ENCODE results near the gene RABEP1.

GRCh38 chr17:5281814-5282641 is at the start of gene RABEP1:
- TF ChIP-seq FOXA1 (IDR thresholded peaks at IDR 0.05) (no peak), NFRKB (IDR thresholded peaks at IDR 0.05) (no peak), FOXK2 (IDR thresholded peaks at IDR 0.05) (no peak), HDGF (IDR thresholded peaks at IDR 0.05; ENCODE audit: borderline replicate concordance) (no peak), SP1 (IDR thresholded peaks at IDR 0.05) (no peak), ZNF384 (IDR thresholded peaks at IDR 0.05) (0 out of 2 replicates have a peak, but pooled peaks have one; percentile 19)
